ENCODE data around the gene DACH1.

- TF ChIP-seq CTCF (conservative IDR thresholded peaks at IDR 0.05; ENCODE audit: low read depth, low read length) (no peak), EZH2 (IDR thresholded peaks at IDR 0.05; ENCODE audit: borderline replicate concordance, low read depth, low read length, poor library complexity, severe bottlenecking) (no peak)
Measured at GRCh38 chr13:71828117-71828516, 38.9 kb downstream of the DACH1 start.
